ENCODE measurements around the gene KCNK4. TPM values are rescaled to one million over a fixed set of nuclear protein-coding genes. Genes with fewer than 3 reads are reported as not detected.

The KCNK4 gene
- polyA plus RNA-seq, 3 donors: 0.13 TPM; not detected in 2

DNA sequence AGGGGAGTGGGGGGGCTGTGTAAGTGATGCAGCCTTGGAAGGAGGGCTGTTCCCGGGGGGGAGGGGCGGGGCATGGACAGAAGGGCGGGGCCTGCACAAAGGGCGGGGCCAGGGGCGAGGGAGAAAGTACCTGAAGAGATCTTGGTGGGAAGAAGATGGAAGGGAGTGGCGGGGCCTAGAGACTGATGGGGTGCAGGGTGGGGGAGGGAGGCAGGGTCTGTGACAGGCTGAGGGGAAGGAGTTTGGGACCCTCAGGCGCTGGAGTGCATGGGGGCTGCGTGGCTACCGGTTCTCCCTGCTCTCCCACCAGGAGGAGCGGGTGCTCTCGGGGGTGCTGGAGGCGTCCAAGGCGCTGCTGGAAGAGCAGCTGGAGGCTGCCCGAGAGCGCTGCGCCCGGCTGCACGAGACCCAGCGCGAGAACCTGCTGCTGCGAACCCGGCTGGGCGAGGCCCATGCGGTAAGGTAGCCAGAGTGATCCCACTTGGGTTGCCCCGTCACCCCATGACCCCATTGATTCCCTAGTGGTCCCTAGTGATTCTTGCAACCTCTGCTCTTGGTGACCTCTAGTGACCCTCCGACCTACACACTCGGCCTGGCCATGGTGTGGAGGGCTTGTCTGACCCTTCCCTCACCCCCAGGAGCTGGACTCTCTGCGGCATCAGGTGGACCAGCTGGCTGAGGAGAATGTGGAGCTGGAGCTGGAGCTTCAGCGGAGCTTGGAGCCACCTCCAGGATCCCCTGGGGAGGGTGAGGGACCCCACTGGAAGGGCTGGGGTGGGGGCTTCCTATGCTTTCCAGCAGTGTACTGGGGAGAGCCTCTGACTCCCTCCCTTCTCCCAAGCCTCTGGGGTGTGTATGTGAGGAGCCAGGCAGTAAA lies 52.0 kb downstream of the KCNK4 start:
- DNase-seq (ENCODE audit: low read depth in 3 of 3, low spot score in 2 of 3): no peak

DNA sequence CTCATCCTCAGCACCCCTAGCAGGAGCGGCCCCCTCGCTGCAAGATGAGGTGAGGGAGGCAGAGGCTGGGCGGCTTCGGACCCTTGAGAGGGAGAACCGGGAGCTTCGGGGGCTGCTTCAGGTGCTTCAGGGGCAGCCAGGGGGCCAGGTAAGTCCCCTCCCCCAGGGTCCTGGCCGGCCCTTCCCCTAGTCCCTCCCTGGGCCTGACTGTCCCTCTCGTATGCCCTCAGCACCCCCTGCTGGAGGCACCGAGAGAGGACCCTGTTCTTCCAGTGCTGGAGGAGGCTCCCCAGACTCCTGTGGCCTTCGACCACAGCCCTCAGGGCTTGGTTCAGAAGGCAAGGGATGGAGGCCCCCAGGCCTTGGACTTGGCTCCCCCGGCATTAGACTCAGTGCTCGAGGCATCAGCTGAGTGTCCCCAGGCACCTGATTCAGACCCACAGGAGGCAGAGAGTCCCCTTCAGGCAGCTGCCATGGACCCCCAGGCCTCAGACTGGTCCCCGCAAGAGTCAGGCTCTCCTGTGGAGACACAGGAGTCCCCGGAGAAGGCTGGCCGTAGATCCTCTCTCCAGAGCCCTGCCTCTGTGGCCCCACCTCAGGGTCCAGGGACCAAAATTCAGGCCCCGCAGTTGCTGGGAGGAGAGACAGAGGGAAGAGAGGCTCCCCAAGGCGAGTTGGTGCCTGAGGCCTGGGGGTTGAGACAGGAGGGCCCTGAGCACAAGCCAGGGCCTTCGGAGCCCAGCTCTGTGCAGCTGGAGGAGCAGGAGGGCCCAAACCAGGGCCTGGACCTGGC lies 52.9 kb downstream of the KCNK4 start:
- DNase-seq (ENCODE audit: low read depth in 3 of 3, low spot score in 2 of 3): no peak

DNA sequence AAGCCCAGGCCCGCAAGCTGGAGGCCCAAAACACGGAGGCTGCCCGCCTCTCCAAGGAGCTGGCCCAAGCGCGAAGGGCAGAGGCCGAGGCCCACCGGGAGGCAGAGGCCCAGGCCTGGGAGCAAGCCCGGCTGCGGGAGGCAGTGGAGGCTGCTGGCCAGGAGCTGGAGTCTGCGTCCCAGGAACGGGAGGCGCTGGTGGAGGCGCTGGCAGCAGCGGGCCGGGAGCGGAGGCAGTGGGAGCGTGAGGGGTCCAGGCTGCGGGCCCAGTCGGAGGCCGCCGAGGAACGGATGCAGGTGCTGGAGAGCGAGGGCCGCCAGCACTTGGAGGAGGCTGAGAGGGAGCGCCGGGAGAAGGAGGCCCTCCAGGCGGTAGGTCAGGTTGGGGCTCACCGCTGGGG lies 53.7 kb downstream of the KCNK4 start:
- no peak for DNase-seq (ENCODE audit: low read depth in 3 of 3, low spot score in 2 of 3)

DNA sequence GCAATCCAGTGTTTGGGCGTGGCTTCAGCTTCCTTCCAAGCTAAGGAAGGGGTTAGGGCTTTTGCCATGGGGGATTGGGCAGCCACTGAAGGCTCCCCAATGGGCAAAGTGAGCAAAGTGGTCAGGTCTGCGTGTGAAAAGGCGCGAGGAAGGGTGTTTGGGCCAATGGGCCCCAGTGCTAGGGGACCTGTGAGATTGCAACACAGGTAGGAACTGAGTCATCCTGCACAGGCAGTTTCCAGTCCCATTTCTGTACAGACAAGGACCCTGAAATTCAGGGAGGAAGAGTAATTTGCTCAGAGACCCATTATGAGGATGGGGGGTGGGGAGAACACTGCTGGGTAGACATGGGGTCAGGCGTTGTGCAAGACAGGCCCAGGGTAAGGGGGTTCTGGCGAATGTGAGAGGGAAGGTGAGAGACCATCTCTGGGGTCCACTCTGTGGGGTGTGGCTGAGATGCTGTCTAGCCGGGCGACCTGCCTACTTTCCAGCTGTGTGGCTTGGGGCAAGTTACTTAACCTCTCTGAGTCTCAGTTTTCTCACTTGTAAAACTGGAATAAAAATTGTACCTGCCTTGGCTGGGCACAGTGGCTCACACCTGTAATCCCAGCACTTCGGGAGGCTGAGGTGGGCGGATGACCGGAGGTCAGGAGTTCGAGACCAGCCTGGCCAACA lies 56.2 kb downstream of the KCNK4 start:
- no peak for DNase-seq (ENCODE audit: low read depth in 3 of 3, low spot score in 2 of 3)

DNA sequence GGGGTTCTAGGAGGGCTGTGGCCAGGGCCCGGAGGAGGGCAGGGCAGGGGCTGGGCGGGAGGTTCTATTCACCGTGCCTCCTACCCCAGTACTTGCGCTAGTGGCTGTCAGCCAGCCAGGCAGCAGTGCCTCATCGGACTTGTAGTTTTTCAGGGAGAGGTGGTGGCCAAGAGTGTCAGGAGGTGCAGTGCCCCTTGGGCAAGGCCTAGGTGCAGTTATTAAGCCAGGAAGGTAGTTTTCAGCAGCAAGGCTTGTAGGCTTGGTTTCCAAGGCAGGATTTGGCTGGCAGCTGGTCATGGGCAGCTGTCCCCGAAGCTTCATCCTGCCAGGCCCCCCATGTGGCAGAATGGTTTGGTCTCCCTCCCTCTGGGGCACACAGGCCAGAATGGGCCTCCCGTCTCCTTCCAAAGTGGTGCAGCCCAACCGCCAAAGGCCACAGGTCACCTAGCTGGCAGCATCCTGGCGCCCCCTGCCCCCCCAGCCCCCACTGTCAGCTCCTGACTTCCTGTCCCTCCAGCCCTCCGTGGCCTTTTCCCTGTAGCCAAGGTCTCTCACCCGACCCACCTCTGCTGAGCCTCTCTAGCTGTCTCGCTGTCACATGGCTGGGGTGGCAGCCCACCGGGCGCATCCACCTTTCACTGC lies 57.4 kb downstream of the KCNK4 start:
- no peak for DNase-seq (ENCODE audit: low read depth in 3 of 3, low spot score in 2 of 3)

DNA sequence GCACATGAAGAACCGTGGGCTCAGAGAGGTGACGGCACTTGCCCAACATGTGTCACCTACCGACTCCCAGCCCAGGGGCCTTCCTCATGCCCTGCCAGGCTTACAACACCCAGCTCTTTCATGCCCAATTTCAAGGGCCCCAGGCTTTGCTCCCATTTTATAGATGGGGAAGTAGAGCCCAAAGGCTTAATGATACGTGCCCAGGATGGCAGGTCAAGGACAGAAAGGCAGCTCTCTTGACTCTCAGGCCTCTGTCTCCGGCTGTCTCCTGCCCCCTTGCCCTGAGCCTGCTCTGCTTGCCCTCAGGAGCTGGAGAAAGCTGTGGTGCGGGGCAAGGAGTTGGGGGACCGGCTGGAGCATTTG lies 57.9 kb downstream of the KCNK4 start:
- no peak for DNase-seq (ENCODE audit: low read depth in 3 of 3, low spot score in 2 of 3)

DNA sequence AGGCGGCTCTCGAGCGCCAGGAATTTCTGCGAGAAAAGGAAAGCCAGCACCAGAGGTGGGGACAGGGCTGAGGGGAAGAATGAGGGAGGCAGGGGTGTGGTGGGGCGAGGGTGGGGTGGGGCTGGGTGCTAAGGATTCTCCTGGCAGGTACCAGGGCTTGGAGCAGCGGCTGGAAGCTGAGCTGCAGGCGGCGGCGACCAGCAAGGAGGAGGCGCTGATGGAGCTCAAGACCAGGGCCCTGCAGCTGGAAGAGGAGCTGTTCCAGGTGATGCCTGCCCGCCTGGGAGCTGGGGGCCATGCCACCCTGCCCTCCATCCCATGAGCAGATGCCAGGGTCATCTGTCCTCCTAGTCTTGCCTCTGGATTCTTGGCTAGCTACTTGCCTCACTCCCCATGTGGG lies 58.3 kb downstream of the KCNK4 start:
- DNase-seq (ENCODE audit: low read depth in 3 of 3, low spot score in 2 of 3): no peak

Other genes with a start within 250 kb of the KCNK4 start
- 10 to 100 TPM; 18.5 to 19.8 (median 18.6) TPM for gene MACROD1, start 125.2 kb upstream of the KCNK4 start, polyA plus RNA-seq (ENCODE audit: insufficient read length in 3 of 3)
- 100 to 1,000 TPM; 188 to 220 (median 209) TPM for gene STIP1, start 105.1 kb upstream of the KCNK4 start, polyA plus RNA-seq (ENCODE audit: insufficient read length in 3 of 3)
- gene FERMT3, start 84.6 kb upstream of the KCNK4 start, polyA plus RNA-seq (ENCODE audit: insufficient read length in 3 of 3): 1 to 10 TPM; 4.3 to 6.8 (median 5.6) TPM
- gene TRPT1, start 65.1 kb upstream of the KCNK4 start, polyA plus RNA-seq (ENCODE audit: insufficient read length in 3 of 3): 10 to 100 TPM; 37.0 to 46.2 (median 42.5) TPM
- 10 to 100 TPM; 20.6 to 22.0 (median 21.9) TPM for gene NUDT22, start 65.0 kb upstream of the KCNK4 start, polyA plus RNA-seq (ENCODE audit: insufficient read length in 3 of 3)
- gene DNAJC4, start 60.8 kb upstream of the KCNK4 start, polyA plus RNA-seq (ENCODE audit: insufficient read length in 3 of 3): 10 to 100 TPM; 54.5 to 61.9 (median 54.7) TPM
- 10 to 100 TPM; 73.8 to 84.8 (median 81.0) TPM for gene VEGFB, start 56.7 kb upstream of the KCNK4 start, polyA plus RNA-seq (ENCODE audit: insufficient read length in 3 of 3)
- 10 to 100 TPM; 84.9 to 99.3 (median 91.9) TPM for gene FKBP2, start 50.2 kb upstream of the KCNK4 start, polyA plus RNA-seq (ENCODE audit: insufficient read length in 3 of 3)
- 10 to 100 TPM; 52.9 to 73.6 (median 68.0) TPM for gene PPP1R14B, start 44.4 kb upstream of the KCNK4 start, polyA plus RNA-seq (ENCODE audit: insufficient read length in 3 of 3)
- gene PLCB3, start 39.8 kb upstream of the KCNK4 start, polyA plus RNA-seq (ENCODE audit: insufficient read length in 3 of 3): 10 to 100 TPM; 10.9 to 12.5 (median 11.1) TPM
- 10 to 100 TPM; 33.6 to 45.9 (median 41.2) TPM for gene BAD, start 6.6 kb upstream of the KCNK4 start, polyA plus RNA-seq (ENCODE audit: insufficient read length in 3 of 3)
- 10 to 100 TPM; 20.4 to 29.6 (median 26.5) TPM for gene GPR137, start 5.5 kb upstream of the KCNK4 start, polyA plus RNA-seq (ENCODE audit: insufficient read length in 3 of 3)
- not detected for gene CATSPERZ, start 9.1 kb downstream of the KCNK4 start, polyA plus RNA-seq (ENCODE audit: insufficient read length in 3 of 3)
- gene ESRRA, start 14.2 kb downstream of the KCNK4 start, polyA plus RNA-seq (ENCODE audit: insufficient read length in 3 of 3): 10 to 100 TPM; 16.3 to 19.1 (median 16.4) TPM
- gene TRMT112, start 26.3 kb downstream of the KCNK4 start, polyA plus RNA-seq (ENCODE audit: insufficient read length in 3 of 3): 100 to 1,000 TPM; 191 to 224 (median 220) TPM
- 100 to 1,000 TPM; 175 to 197 (median 195) TPM for gene PRDX5, start 26.8 kb downstream of the KCNK4 start, polyA plus RNA-seq (ENCODE audit: insufficient read length in 3 of 3)
- 1 to 10 TPM; 1.7 to 2.0 (median 1.8) TPM for gene CCDC88B, start 48.9 kb downstream of the KCNK4 start, polyA plus RNA-seq (ENCODE audit: insufficient read length in 3 of 3)
- 10 to 100 TPM in 1 of 3 donors, 1 to 10 TPM in 2; 8.7 to 10.4 (median 9.8) TPM for gene RPS6KA4, start 67.9 kb downstream of the KCNK4 start, polyA plus RNA-seq (ENCODE audit: insufficient read length in 3 of 3)